Activated T-helper 1 cell treated with anti-CD3 and anti-CD28 coated beads, Interleukin-12 subunit alpha, Interleukin-12 subunit beta, Interleukin-2, Interleukin-4 antibody, amounts not matched to agents 30 ng/mL and 10 ng/mL and 1 ng/mL, durations not matched to agents 14 hours and 24 hours and 36 hours (primary cell): ENCODE measurements around the gene ICE1. TPM values are rescaled to one million over a fixed set of nuclear protein-coding genes. Genes with fewer than 3 reads are reported as not detected.
"Not testable (repeated sequence)": the region's sequence is repeated elsewhere in the genome, so short reads cannot be mapped to it uniquely, and the experiment has no call there.

Experiments used
- DNase-seq: peaks from one replicate; pipeline ENCODE4 v3.0.0; 2021; ENCODE audit warnings: low spot score
- H3K27ac Mint-ChIP-seq: one replicate; pipeline ENCODE4 v1.8.0; 2021; ENCODE audit warnings: mild to moderate bottlenecking, mixed read lengths
- H3K27me3 Mint-ChIP-seq: one replicate; pipeline ENCODE4 v1.8.0; 2022; ENCODE audit warnings: mild to moderate bottlenecking, moderate library complexity, mixed read lengths; ENCODE audit not compliant: insufficient read depth
- H3K36me3 Mint-ChIP-seq: one replicate; pipeline ENCODE4 v1.8.0; 2021; ENCODE audit warnings: low read depth, mixed read lengths
- H3K4me1 Mint-ChIP-seq: one replicate; pipeline ENCODE4 v1.8.0; 2021; ENCODE audit warnings: low read depth, mixed read lengths
- H3K4me3 Mint-ChIP-seq: one replicate; pipeline ENCODE4 v1.8.0; 2021; ENCODE audit warnings: mild to moderate bottlenecking, moderate library complexity, mixed read lengths
- H3K9me3 Mint-ChIP-seq: one replicate; pipeline ENCODE4 v1.8.0; 2021; ENCODE audit warnings: mixed read lengths
- intact Hi-C: fragments of 100-400 bp; cut with micrococcal nuclease; formaldehyde crosslinking; loops from one replicate; pipeline ENCODE4 v1.15.1; 2024
- total RNA-seq: library from RNA; stranded (reverse); gene quantifications from 2 replicates; pipeline ENCODE4 v1.2.3, GENCODE V29; 2022

ICE1 gene
- total RNA-seq, 1 donor from 2014 or later = 35.3 TPM

DNA sequence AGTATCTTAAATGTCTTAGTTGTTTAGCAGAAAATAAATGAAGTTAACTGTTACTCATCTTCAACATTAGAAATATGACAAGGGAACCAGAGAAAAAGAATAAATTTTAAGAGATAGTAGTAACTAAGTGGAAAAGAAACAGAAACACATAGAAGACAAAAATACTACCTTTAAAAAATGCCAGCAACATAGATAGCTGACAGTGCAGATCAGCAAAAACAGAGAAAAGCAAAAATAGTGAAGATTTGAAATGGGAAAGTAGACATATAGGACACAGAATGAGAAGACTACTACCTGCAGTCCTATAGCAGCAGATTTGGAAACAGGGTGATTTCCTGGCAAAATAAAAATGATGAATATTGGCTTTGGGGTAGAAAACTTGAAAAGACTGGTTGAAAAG lies 48.5 kb downstream of the ICE1 start:
- no peak for DNase-seq
- no peaks in the 10 kb centered on the region for H3K4me1 Mint-ChIP-seq
- no peak overlapping the region for H3K27ac Mint-ChIP-seq
- H3K36me3 Mint-ChIP-seq = peaks cover 31% of the 10 kb centered on the region
- intact Hi-C loops = no loop called here
- no peaks in the 10 kb centered on the region for H3K27me3 Mint-ChIP-seq
- H3K4me3 Mint-ChIP-seq = no peak overlapping the region
- no peaks in the 10 kb centered on the region for H3K9me3 Mint-ChIP-seq

DNA sequence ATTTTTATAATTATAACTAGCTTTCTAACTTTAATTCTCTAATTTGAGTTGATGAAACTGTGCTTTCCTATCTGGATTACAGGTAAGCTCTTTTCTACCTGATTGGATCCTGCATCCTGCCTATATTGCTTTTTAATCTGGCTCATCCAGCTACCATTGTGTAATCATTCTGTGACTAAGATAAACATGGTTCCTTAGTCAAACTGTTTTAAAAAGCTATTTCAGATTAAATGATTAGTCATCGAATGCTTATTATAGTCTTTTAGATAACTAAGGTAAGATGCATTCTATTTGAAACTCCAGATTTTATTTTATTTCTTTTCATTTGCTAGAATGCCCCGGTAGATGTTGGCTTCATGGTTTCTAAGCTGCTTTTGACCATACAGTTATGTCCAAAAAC lies 50.7 kb downstream of the ICE1 start:
- H3K27ac Mint-ChIP-seq = no peak overlapping the region
- peaks cover 3% of the 10 kb centered on the region for H3K4me1 Mint-ChIP-seq
- no peaks in the 10 kb centered on the region for H3K9me3 Mint-ChIP-seq
- peaks cover 26% of the 10 kb centered on the region for H3K36me3 Mint-ChIP-seq
- H3K4me3 Mint-ChIP-seq = no peak overlapping the region
- intact Hi-C loops = no loop called here
- H3K27me3 Mint-ChIP-seq = no peaks in the 10 kb centered on the region
- DNase-seq = no peak

DNA sequence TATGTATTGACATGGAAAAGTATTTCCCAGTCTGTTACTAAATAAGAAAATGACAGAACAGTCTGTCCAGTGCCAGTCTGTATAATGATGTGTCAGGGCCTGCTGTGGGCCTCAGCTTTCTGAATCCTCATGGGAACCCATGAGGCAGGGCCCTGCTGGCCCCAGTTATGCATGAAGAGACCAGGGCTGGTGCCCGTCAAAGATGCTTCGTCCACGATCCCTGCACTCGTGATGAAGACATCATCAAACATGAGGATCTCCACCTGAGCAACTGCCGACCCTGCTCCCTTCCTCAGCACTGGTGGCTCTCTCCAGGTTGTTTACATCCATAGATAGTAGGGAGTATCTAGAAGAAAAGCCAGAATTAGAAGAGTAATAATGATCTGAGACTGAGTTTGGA lies 52.5 kb downstream of the ICE1 start:
- Mint-ChIP-seq H3K4me1 (peaks cover 9% of the 10 kb centered on the region), H3K36me3 (peaks cover 38% of the 10 kb centered on the region), H3K27ac (no peak overlapping the region), H3K27me3 (no peaks in the 10 kb centered on the region), H3K4me3 (no peak overlapping the region), H3K9me3 (peaks cover 4% of the 10 kb centered on the region)
- intact Hi-C loops = no loop called here
- no peak for DNase-seq

DNA sequence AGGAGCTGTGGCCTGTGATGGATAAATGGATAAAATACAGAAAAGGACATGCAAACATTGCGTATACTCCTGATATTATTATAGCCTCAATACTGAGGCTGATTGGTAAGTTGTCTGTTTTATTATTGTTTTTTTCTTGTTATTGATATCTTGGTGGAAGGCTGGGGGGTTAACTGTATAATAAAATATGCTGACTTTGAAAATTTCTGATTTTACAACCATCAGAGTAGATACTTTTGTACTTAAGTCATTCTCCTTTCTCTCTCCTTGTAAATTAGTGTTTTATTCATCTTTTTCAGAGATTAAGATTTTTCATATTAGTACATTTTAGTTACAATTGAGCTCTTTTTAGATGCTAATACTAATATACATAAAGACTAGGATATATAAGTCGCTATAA lies 53.5 kb downstream of the ICE1 start:
- no peaks in the 10 kb centered on the region for H3K27me3 Mint-ChIP-seq
- H3K36me3 Mint-ChIP-seq = peaks cover 37% of the 10 kb centered on the region

DNA sequence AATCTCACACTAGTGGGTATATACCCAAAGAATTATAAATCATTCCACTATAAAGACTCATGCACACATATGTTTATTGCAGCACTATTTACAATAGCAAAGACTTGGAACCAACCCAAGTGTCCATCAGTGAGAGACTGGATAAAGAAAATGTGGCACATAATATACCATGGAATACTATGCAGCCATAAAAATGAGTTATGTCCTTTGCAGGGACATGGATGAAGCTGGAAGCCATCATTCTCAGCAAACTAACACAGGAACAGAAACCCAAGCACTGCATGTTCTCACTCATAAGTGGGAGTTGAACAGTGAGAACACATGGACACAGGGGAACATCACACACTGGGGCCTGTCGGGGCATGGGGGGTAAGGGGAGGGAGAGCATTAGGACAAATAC lies 57.1 kb downstream of the ICE1 start:
- Mint-ChIP-seq H3K36me3 (peaks cover 39% of the 10 kb centered on the region), H3K4me1 (peaks cover 22% of the 10 kb centered on the region)
- H3K27me3 Mint-ChIP-seq, intact Hi-C loops, H3K9me3 Mint-ChIP-seq, H3K4me3 Mint-ChIP-seq, DNase-seq, H3K27ac Mint-ChIP-seq: not testable (repeated sequence)

More for the DNA sequence above, 53.5 kb downstream of the ICE1 start:
- no peak overlapping the region for H3K27ac Mint-ChIP-seq
- H3K9me3 Mint-ChIP-seq = peaks cover 4% of the 10 kb centered on the region
- intact Hi-C loops = no loop called here
- peaks cover 15% of the 10 kb centered on the region for H3K4me1 Mint-ChIP-seq
- no peak overlapping the region for H3K4me3 Mint-ChIP-seq
- DNase-seq = no peak

DNA sequence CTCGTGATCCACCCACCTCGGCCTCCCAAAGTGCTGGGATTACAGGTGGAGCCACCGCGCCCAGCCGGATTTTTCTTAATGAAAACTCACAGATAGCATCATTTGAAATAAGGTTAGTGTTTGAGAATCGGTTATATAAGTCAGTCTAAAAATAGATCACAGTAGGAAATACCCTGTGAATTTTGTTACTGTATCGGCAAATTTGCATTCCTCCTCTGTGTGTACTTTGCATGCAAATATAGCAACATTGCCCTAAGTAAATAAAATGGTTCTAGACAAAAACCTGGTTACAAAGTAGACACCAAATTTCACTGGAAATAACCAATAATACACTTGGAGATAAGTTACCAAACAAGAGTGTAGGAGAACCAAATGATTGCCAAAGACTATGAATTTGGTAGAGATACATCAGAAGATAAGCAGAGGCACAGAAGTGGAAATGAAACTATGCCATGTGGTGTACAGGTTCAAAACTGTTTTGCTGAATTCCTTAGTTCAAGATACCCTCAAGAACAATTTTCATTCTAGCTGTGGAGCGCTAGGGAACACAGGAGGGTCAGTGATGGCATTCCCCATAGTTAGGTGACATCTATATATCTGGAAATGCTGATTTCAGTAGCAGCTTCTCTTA lies 58.1 kb downstream of the ICE1 start:
- intact Hi-C loops = no loop called here
- no peak for DNase-seq
- no peak overlapping the region for H3K4me3 Mint-ChIP-seq
- H3K9me3 Mint-ChIP-seq = peaks cover 4% of the 10 kb centered on the region
- no peaks in the 10 kb centered on the region for H3K27me3 Mint-ChIP-seq
- peaks cover 22% of the 10 kb centered on the region for H3K4me1 Mint-ChIP-seq
- H3K36me3 Mint-ChIP-seq = peaks cover 39% of the 10 kb centered on the region
- peak overlapping the region; percentile 35 for H3K27ac Mint-ChIP-seq

DNA sequence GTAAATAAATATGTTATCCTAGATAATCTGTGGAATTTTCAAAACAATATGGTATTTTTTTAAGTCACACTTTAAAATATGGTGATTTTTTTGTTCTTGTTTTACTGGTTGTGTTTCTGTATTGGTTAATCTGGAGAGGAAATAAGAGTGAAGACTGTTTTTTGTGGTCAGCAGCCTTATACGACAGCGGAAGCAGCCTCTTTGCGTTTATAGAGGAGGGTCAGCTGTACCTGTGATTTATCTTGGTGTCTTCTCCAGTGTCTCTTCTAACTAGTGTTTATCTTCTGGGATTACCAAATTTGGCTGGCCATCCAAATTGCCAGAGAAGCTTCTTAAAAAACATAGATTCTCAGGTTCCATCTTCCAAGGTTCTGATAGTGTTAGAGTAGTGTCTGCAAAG lies 58.7 kb downstream of the ICE1 start:
- intact Hi-C loops = no loop called here
- DNase-seq = no peak
- Mint-ChIP-seq H3K36me3 (peaks cover 35% of the 10 kb centered on the region), H3K4me1 (peaks cover 22% of the 10 kb centered on the region), H3K27me3 (no peaks in the 10 kb centered on the region), H3K9me3 (peaks cover 4% of the 10 kb centered on the region), H3K27ac (peak overlapping the region; percentile 14), H3K4me3 (peak overlapping the region; percentile 2)

DNA sequence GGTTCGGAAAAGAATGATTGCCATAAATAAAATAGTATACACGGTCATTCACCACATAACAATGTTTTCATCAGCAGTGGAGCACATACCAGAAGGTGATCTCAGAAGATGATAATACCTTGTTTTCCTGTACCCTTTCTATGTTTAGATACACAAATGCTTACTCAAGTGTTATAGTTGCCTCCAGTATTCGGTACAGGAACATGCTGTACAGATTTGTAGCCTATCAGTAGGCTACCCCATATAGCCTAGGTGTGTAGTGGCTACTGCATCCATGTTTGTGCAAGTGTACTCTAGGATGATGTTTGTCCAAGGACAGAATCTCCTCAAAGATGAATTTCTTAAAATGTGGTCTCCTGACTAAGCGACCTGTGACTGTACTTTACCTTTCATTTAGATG lies 59.2 kb downstream of the ICE1 start:
- peaks cover 4% of the 10 kb centered on the region for H3K9me3 Mint-ChIP-seq
- no peak for DNase-seq
- intact Hi-C loops = no loop called here
- peak overlapping the region; percentile 2 for H3K4me3 Mint-ChIP-seq
- H3K27me3 Mint-ChIP-seq = no peaks in the 10 kb centered on the region
- H3K36me3 Mint-ChIP-seq = peaks cover 33% of the 10 kb centered on the region
- H3K4me1 Mint-ChIP-seq = peaks cover 22% of the 10 kb centered on the region
- peak overlapping the region; percentile 14 for H3K27ac Mint-ChIP-seq

DNA sequence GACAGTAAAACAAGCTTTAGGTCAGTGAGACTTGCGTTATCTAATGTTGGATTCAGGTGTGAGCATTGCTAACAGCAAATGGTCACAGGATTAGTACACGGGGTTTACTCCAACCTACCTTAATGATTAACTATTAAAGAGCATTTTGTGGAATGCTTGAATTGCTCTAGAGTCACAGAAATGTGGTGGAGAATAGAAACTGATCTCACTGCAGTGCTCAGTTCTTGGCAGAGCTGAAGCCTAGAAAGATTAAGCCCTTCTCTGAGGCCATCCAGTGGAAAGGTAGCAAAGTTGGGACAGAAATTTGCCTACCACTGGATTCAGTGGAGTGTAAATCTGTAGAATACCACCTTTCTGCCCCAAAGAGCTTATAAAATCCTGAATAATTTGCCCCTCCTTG lies 60.9 kb downstream of the ICE1 start:
- DNase-seq = no peak
- H3K9me3 Mint-ChIP-seq = peaks cover 4% of the 10 kb centered on the region
- intact Hi-C loops = no loop called here
- H3K27ac Mint-ChIP-seq = peak overlapping the region; percentile 5
- H3K27me3 Mint-ChIP-seq = no peaks in the 10 kb centered on the region
- H3K4me1 Mint-ChIP-seq = peaks cover 18% of the 10 kb centered on the region
- H3K4me3 Mint-ChIP-seq = no peak overlapping the region
- H3K36me3 Mint-ChIP-seq = peaks cover 25% of the 10 kb centered on the region

DNA sequence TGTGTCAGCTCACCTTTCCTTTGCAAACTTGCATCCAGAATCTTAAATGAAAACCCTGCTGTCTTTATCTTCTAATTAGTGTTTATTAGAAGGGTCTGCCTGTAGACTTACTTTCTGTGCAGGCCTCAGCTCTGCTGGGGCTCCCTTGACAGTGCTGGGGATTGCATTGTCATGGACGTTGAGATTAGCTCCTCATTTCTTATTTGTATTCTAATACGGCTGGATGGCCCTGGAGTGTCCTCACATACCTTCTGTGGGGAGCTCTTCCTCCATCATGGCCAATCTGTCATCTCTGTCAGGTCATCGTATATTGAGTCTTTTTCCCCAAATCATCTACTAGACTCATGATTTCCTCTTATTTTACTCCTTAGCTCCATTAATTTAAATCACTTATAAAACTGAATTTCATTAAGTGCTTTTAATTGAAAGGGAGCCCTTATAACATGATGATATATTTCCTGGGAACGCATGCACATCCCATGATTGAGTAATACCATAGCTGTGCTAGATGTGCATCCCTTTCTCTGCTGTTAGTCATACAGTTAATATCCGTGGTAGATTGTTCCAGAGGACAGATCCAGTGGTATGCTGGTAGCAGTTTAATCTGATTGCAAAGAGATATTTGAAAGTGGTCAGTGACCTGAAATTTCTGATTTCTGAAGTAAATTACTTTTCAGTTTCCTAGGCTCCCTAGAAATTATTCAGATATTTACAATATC lies 61.6 kb downstream of the ICE1 start:
- no peak overlapping the region for H3K27ac Mint-ChIP-seq
- no peaks in the 10 kb centered on the region for H3K27me3 Mint-ChIP-seq
- peaks cover 20% of the 10 kb centered on the region for H3K36me3 Mint-ChIP-seq
- H3K4me1 Mint-ChIP-seq = peaks cover 18% of the 10 kb centered on the region
- no peak overlapping the region for H3K4me3 Mint-ChIP-seq
- DNase-seq = no peak
- H3K9me3 Mint-ChIP-seq = peaks cover 4% of the 10 kb centered on the region
- intact Hi-C loops = no loop called here

DNA sequence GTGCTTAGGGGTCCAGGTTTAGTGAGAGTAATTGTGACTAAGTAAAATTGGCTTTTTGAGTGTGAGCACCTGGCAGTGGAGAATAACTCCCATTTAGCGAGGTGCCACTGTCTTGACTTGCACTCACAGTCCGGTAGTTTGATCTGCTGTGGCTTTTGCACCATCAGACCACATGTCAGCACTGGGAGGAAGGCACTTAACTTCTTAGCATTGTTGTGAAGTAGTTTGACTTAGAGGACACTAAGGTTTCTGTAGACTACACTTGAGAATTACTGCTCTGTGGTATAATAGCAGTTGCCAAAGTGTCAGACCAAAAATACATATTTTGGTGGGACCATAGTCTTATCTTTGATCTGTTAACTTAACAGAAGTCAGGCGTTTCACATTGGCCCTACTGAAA lies 63.6 kb downstream of the ICE1 start:
- H3K27ac Mint-ChIP-seq = no peak overlapping the region
- H3K9me3 Mint-ChIP-seq = no peaks in the 10 kb centered on the region
- peaks cover 6% of the 10 kb centered on the region for H3K4me1 Mint-ChIP-seq
- DNase-seq = no peak
- peaks cover 13% of the 10 kb centered on the region for H3K36me3 Mint-ChIP-seq
- no peaks in the 10 kb centered on the region for H3K27me3 Mint-ChIP-seq
- no peak overlapping the region for H3K4me3 Mint-ChIP-seq
- intact Hi-C loops = no loop called here

DNA sequence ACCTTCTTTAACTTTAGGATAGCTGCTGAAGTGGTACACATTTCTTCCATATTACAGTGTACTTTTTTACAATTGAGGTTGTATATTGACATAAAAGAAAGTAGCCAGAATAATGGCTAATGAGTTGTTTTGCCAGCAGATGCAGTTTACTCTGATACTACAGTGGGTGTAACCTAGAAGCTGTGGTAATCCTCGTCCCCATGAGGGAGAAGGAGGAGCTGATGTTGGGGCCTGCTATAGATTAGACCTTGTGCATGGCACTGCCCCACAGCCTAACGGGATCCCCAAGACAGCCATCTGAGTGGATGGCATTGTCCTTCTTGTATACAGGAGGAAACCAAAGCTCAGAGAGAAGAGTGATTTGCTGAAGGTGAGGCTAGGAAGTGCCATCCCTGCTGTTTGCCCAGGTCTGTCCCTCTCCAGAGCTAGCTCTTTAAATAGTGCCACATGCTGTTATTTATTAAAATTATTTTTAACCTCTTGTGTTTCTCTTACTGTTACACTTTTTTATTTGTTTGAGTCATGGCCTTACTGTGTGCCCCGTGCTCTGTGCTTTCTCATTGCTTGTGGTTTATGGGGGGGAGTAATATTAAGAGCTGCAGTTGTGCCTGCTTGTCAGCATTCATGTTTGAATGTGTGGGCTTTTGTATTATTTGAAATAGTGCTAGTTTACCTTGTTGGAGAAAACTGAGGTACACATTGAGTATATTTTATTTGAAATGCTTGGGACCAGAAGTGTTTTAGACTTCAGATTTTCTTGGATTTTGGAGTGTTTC lies 65.3 kb downstream of the ICE1 start:
- peaks cover 10% of the 10 kb centered on the region for H3K36me3 Mint-ChIP-seq
- peaks cover 9% of the 10 kb centered on the region for H3K4me1 Mint-ChIP-seq
- no peak for DNase-seq
- intact Hi-C loops = no loop called here
- no peaks in the 10 kb centered on the region for H3K9me3 Mint-ChIP-seq
- H3K27me3 Mint-ChIP-seq = no peaks in the 10 kb centered on the region
- H3K4me3 Mint-ChIP-seq = no peak overlapping the region
- no peak overlapping the region for H3K27ac Mint-ChIP-seq

DNA sequence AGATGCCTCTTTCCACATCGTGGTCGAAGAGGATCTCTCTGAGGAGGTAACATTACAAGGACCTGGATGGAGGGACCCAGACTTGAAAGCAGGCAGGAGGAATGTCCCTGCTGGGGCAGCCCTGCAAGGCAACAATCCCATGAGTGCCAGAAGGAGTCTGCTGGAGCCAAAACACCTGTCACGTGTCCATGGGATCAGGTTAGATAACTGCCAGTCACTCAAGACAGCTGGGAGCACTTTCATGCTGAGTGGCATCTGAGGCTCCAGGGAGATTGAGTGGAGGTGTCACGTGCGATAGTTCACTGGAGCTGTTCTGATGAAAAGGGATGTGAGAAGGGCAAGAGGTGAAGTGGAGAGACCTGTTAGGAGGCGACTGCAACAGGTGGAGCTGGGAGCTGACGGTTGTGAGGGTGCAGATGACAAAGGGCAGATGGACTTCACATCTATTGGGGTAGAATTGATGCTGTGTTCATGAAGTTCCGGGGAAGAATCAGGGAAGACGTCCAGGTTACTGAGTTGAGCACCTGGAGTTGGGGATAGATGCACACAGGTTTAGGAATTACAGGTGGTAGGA lies 68.4 kb downstream of the ICE1 start:
- Mint-ChIP-seq H3K36me3 (peaks cover 6% of the 10 kb centered on the region), H3K27ac (no peak overlapping the region), H3K4me3 (no peak overlapping the region), H3K4me1 (peaks cover 16% of the 10 kb centered on the region), H3K9me3 (no peaks in the 10 kb centered on the region), H3K27me3 (peaks cover 2% of the 10 kb centered on the region)
- intact Hi-C loops = loop anchor here (5.0 kb wide), 2 partner anchors 396 to 1141 kb away; partner anchors contain the start of genes NSUN2 and SRD5A1
- DNase-seq = no peak
